C4-2B (cell line): Measurements from ENCODE around the gene EOLA1.

Experiments used
- H3K27ac ChIP-seq: fragments of 450-650 bp; 2 replicates; pipeline ENCODE4 v1.5.1; 2017
- CTCF ChIP-seq: fragments of 450-650 bp; conservative IDR thresholded peaks from 2 replicates; pipeline ENCODE4 v1.5.1; 2017; ENCODE audit warnings: mild to moderate bottlenecking
- ZFX ChIP-seq: fragments of 450-650 bp; IDR thresholded peaks from 2 replicates; pipeline ENCODE4 v1.6.1; 2017

The EOLA1 gene

GRCh38 chrX:149540621-149541520 is at the start of gene EOLA1:
Gene EOLA1, plus strand, starts transcription at chrX:149541012. Its CDS starts 4,619 bp downstream, at chrX:149545631.
- TF ChIP-seq ZFX (no peak), CTCF (no peak)

GRCh38 chrX:149491812-149492211 is 49.0 kb upstream of the EOLA1 start:
- no peak overlapping the region for H3K27ac ChIP-seq
- no peak for TF ChIP-seq ZFX
- TF ChIP-seq CTCF, result no peak

More at GRCh38 chrX:149540621-149541520, at the start of gene EOLA1:
- peak within 1 kb of the TSS; percentile 93 for H3K27ac ChIP-seq

GRCh38 chrX:149493567-149494562 is 46.9 kb upstream of the EOLA1 start:
- H3K27ac ChIP-seq, result no peak overlapping the region
- TF ChIP-seq CTCF (no peak), ZFX (no peak)

GRCh38 chrX:149494844-149495565 is 45.8 kb upstream of the EOLA1 start:
- H3K27ac ChIP-seq, result no peak overlapping the region

GRCh38 chrX:149495573-149496071 is 45.2 kb upstream of the EOLA1 start:
- H3K27ac ChIP-seq, result no peak overlapping the region
- no peak for TF ChIP-seq ZFX
- no peak for TF ChIP-seq CTCF

More at GRCh38 chrX:149494844-149495565, 45.8 kb upstream of the EOLA1 start:
- TF ChIP-seq CTCF (no peak), ZFX (no peak)

GRCh38 chrX:149497054-149497453 is 43.8 kb upstream of the EOLA1 start:
- TF ChIP-seq ZFX (no peak), CTCF (no peak)
- no peak overlapping the region for H3K27ac ChIP-seq
